ENCODE data around the gene C18orf54. TPM values are rescaled to one million over a fixed set of nuclear protein-coding genes. Genes with fewer than 3 reads are reported as not detected.

The C18orf54 gene
- total RNA-seq: 4.2 and 5.5 TPM in 2 replicates

DNA sequence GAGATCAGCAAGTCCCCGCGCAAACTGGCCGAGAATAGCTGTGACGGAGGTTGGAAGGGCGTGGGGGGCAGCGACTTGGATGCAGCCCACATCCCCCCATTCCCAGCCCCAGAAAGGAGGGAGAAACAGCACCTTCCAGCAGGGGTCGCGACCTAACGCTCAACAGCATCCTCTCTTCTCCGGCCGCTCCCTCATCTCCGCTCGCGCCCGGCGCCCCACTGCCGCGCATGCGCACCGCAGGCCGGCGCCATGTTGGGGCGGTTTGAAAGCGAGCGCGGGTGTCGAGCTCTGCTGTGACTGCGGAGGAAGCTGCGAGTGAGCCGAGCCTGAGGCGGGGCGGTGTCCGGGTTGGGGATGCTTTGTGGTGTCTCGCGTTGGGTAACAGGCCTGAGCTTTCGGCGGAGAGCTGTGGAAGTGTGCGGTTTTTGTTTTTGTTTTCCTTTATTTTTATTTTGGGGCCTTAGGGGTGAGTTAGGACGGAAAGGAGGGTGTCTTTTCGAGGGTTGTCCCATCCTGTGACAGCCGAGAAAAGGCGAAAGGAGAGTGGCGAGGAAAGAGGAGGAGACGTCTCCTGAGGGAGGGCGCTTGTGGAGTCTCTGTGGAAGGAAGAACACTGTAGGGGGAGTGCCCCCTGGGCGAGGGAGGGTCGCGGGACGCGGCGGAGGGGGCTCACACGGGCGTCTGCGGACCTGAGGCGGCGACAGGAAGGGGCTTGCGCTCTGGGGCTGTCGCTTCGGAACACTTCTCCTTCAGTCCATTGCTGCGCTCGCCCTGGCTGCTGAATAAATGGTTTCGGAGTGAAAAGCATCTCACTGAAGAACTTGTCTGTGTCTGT lies at the start of gene C18orf54, which contains the start of gene STARD6:
C18orf54 (plus strand) TSS at position 247 of the 835 bp plus-strand sequence. CDS start 2,667 bp downstream, outside the sequence.
STARD6 (minus strand) TSS at position 199 of the 835 bp plus-strand sequence. CDS start 3,285 bp downstream, outside the sequence.

Small RNA genes lying within 50 kb of the gene (small RNA-seq; reads per million reads assigned to genes)
- not detected for gene SNRPGP2

Other genes with a start within 250 kb of the C18orf54 start
- gene MBD2, start 133.2 kb upstream of the C18orf54 start, total RNA-seq: 35.1 and 43.8 TPM in 2 replicates
- 39.1 and 45.3 TPM in 2 replicates for gene POLI, start 88.4 kb upstream of the C18orf54 start, total RNA-seq
- 1.2 TPM in 1 of 2 replicates, not detected in the other for gene STARD6, start within 50 bp of the C18orf54 start, total RNA-seq
- not detected in 2 replicates for gene DYNAP, start 233.3 kb downstream of the C18orf54 start, total RNA-seq

All from articular chondrocyte of knee joint (primary cell).